GM12875 (cell line): ENCODE data around the gene TMPRSS4.

Experiments
- H3K4me3 ChIP-seq: one replicate; pipeline ENCODE4 v1.5.1; 2011; ENCODE audit warnings: low read depth, low read length, control low read depth
- TF ChIP-seq, protein P1 (sequence below): IDR thresholded peaks from 2 replicates; pipeline ENCODE4 v1.5.1; 2011; ENCODE audit warnings: low read depth, mild to moderate bottlenecking, control low read depth, inconsistent platforms, low read length, moderate library complexity, borderline replicate concordance; ENCODE audit not compliant: insufficient read depth

TMPRSS4 gene

DNA sequence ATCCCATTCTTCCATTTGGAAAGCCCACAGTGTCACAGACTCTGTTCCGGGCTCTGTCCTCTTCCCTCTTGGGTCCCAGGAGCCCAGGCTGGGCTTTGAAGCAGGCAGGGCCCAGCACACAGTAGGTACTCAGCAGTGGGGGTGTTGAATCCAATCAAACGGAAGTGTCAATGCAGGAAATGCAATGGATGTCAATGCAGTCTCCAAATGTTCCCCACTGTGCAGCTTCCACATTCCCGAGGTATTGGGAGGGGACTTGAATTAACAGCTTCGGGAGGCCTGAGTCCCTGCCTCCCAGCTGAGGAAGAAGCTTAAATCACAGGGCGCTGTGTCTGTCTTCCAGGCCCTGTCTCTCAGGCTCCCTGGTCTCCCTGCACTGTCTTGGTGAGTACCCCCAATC, 31.6 kb downstream of the TMPRSS4 start:
- no peak overlapping the region for H3K4me3 ChIP-seq
- TF ChIP-seq, protein P1, sequence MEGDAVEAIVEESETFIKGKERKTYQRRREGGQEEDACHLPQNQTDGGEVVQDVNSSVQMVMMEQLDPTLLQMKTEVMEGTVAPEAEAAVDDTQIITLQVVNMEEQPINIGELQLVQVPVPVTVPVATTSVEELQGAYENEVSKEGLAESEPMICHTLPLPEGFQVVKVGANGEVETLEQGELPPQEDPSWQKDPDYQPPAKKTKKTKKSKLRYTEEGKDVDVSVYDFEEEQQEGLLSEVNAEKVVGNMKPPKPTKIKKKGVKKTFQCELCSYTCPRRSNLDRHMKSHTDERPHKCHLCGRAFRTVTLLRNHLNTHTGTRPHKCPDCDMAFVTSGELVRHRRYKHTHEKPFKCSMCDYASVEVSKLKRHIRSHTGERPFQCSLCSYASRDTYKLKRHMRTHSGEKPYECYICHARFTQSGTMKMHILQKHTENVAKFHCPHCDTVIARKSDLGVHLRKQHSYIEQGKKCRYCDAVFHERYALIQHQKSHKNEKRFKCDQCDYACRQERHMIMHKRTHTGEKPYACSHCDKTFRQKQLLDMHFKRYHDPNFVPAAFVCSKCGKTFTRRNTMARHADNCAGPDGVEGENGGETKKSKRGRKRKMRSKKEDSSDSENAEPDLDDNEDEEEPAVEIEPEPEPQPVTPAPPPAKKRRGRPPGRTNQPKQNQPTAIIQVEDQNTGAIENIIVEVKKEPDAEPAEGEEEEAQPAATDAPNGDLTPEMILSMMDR = no peak

DNA sequence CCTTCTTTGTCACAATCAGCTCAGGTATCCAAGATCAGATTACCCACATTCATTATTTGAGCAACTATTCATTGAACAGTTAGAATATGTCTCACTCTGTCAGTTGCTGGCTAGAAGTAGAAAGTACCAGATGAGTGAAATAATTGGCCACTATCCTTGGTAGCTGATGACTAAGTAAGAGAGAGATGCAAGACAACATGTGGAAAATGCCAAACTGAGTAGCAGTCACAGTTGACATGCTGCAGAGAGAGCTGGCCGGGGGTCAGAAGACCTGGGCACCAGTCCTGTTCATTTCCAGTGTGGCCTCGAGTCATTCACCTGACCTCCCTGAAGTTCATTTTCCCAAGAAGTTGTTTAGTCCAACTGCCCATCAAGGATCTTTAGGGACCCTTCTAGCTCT, 32.4 kb downstream of the TMPRSS4 start:
- TF ChIP-seq, protein P1 = no peak
- no peak overlapping the region for H3K4me3 ChIP-seq

DNA sequence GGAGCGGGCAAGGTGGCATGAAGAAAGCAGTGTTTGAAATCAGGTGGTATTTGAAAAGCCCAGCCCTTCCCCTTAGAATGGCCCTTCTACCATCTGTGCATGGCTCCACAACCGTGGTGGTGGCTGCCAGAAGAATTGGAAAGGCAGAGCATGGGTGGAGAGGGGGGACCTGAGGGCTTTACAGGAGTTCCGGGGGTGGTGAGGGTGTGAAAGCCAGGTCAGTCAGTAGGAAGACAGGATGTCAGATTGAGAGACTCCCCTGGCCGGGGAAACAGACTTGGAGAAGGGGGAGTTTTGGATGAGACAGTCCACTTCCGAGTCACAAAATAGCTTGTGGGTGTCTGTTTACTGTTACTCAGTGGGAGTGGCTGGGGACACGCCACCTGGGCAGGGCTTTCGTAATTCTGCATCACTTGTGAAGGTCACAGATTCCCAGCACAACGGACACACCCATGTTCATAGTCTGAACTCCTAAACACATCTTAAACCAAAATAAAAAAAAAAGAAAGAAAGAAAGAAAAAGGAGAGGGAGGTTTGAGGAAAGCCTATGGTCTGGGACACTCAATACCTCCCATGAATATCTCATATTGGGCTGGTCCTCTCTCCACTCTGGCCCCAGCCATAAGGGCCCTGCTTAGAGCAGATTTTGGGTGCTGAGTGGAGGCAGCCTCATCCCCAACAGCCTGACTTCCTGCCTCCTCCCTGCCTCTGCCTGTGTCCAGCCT, 34.3 kb downstream of the TMPRSS4 start:
- TF ChIP-seq, protein P1 = no peak
- H3K4me3 ChIP-seq = no peak overlapping the region

DNA sequence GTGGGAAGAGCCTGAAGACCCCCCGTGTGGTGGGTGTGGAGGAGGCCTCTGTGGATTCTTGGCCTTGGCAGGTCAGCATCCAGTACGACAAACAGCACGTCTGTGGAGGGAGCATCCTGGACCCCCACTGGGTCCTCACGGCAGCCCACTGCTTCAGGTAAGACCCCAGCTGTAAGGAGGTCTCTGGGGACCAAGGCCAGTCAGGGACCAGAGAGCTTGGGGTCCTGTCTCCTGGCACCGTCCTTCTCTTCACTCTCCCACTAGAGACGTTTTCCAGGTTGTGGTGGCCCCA, 34.8 kb downstream of the TMPRSS4 start:
- no peak overlapping the region for H3K4me3 ChIP-seq
- TF ChIP-seq, protein P1 = no peak

DNA sequence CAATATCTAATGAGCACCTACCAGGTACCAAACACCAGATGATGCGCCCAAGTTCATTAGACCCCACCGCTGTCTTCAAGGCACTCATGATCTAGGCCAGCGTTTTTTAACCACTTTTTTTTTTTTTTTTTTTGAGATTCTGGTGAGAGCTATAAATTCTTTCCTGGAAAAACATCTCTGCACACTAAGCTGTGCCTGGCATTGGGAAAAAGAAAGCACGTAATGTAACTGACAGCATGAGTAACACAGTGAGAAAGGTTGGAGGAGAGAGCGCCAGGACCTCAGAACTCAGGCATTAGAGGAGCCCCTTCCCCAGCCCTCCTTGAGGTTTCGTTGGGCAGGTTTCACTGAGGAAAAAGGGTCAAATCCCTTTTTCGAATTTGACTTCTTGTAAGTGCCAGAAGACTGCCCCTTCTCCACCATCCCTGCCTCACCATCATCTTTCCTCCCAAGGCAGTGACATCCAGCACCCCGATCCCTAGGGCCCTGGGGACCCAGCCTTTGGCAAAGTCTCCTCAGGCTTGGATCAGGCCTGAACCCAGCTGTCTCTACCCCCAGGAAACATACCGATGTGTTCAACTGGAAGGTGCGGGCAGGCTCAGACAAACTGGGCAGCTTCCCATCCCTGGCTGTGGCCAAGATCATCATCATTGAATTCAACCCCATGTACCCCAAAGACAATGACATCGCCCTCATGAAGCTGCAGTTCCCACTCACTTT, 36.0 kb downstream of the TMPRSS4 start:
- H3K4me3 ChIP-seq = no peak overlapping the region
- TF ChIP-seq, protein P1 = no peak

DNA sequence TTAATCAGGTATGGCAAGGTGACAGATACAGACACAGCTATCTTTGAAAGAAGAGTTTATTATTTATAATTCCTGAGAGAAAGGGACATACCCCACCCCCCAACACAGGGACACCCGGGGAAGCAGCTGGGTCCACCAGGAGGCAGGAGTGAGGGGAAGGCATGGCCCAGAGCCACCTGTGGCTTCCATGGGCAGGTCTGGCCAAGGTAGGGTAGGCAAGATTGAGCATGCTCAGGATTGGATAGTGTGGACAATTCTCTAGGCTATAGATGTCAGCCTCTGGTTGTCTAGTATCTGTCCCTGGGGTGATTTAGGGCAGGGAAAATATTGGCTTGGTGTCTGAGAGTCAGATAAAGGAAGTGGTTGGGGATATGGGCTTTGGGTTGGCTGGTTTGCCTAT, 37.4 kb downstream of the TMPRSS4 start:
- no peak overlapping the region for H3K4me3 ChIP-seq
- TF ChIP-seq, protein P1 = no peak

DNA sequence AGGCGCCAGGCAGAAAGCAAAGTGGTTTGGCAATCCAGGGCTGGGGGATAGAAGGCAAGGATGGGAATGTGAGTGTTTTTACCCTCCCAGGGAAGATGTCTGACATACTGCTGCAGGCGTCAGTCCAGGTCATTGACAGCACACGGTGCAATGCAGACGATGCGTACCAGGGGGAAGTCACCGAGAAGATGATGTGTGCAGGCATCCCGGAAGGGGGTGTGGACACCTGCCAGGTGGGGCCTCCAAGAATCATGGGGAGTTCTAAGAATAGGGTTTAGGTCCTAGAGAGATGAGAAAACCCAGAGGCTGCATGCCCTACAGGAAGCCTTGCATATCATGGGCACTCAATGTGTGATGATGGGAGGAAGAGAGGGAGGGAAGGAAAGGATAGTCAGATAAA, 38.2 kb downstream of the TMPRSS4 start:
- H3K4me3 ChIP-seq = no peak overlapping the region
- TF ChIP-seq, protein P1 = no peak
